ENCODE results near the gene NECTIN4.
A peak's percentile ranks its signal among the peaks of the same experiment; 100 is the strongest.

The NECTIN4 gene

DNA sequence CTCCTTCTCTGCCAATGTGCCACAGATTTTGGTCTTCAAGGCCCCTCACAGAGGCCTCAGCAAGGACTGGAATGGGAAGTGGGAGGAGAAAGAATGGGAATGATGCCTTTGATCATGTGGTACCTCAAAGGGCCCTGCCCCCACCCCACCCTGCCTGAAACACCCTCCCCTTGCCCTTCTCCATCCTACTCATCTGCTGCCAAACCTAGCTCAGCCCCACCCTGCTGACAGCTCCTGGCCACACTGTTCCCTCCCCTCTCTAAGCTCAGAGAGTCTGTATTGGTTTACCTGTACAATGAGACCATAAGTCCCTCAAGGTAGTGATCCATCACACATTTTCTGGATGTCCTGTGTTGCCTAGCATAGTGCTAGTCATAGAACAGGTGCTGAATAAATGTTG lies 12.9 kb downstream of the NECTIN4 start:
- TF ChIP-seq, protein P1, sequence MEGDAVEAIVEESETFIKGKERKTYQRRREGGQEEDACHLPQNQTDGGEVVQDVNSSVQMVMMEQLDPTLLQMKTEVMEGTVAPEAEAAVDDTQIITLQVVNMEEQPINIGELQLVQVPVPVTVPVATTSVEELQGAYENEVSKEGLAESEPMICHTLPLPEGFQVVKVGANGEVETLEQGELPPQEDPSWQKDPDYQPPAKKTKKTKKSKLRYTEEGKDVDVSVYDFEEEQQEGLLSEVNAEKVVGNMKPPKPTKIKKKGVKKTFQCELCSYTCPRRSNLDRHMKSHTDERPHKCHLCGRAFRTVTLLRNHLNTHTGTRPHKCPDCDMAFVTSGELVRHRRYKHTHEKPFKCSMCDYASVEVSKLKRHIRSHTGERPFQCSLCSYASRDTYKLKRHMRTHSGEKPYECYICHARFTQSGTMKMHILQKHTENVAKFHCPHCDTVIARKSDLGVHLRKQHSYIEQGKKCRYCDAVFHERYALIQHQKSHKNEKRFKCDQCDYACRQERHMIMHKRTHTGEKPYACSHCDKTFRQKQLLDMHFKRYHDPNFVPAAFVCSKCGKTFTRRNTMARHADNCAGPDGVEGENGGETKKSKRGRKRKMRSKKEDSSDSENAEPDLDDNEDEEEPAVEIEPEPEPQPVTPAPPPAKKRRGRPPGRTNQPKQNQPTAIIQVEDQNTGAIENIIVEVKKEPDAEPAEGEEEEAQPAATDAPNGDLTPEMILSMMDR (IDR thresholded peaks at IDR 0.05; ENCODE audit: insufficient read depth, missing control alignments): no peak
- no peak for FAIRE-seq
- no peak for DNase-seq (ENCODE audit: insufficient read length, low spot score)

GRCh38 chr1:161074676-161075368 lies 14.5 kb downstream of the NECTIN4 start:
- DNase-seq (ENCODE audit: insufficient read length, low spot score) (no peak), FAIRE-seq (no peak)
- TF ChIP-seq, protein P1 (IDR thresholded peaks at IDR 0.05; ENCODE audit: insufficient read depth, missing control alignments): no peak

- TF ChIP-seq, protein P1 (IDR thresholded peaks at IDR 0.05; ENCODE audit: insufficient read depth, missing control alignments): no peak
- DNase-seq (ENCODE audit: insufficient read length, low spot score) (no peak), FAIRE-seq (no peak)
Measured at GRCh38 chr1:161073474-161074121, 15.8 kb downstream of the NECTIN4 start.

DNA sequence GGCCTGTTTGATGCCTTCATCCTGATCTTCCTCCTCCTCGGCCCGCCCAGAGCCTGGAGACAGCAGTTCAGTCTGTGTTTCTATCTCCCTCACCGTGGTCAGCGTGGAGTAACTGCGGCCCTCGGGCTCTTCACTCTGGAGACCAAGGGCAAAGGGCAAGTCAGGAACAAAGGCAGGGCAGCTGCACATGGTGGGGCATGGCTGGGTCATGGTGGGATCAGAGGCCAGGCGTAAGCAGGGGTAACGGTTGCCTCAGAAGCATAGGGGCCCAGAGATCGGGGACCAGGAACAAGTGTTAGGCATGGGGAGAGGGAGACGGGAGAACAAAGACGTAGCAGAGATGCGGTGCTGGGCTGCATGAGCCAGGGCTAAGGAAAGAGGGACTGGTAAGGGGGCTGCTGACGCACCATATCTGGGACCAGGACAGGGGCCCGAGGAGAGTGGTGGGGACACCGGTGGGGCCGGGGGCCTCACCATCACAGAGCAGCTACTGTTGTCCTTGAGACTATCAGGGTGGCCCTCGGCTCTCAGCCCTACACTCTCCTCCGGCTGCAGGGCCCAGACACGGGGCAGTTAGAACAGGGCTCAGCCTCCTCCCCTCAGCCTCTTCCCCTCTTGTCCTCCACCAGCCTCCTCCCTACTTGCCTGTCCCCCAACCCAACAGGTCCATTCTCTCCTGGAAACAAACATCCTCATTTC lies 16.5 kb downstream of the NECTIN4 start:
- DNase-seq (ENCODE audit: insufficient read length, low spot score) (no peak), FAIRE-seq (no peak)
- TF ChIP-seq, protein P1 (IDR thresholded peaks at IDR 0.05; ENCODE audit: insufficient read depth, missing control alignments): no peak

DNA sequence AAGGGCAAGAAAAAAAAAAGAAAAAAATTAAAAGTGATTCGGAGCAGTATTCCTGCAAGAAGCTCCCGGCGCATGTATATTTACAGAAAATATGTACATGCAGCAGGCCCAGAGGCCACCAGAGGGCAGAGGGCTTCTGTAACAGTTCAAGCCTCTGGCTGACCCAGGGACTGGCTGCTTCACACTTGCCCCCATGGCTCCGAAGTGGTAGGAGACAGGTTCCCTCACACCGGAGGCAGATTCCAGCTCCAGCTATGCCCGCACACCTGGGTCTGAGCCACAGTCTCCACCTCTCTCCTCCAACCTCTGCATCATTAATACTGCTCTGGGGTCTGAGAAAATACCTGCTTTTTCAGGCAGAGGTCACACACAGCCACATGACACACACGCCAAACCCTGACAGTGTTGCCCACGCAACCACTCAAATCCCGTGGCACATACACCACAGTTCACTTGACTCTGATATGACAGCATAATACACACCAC lies 17.4 kb downstream of the NECTIN4 start:
- TF ChIP-seq, protein P1 (IDR thresholded peaks at IDR 0.05; ENCODE audit: insufficient read depth, missing control alignments): peak; percentile 55
- no peak for FAIRE-seq
- DNase-seq (ENCODE audit: insufficient read length, low spot score): no peak

GRCh38 chr1:161070761-161071160 lies 18.6 kb downstream of the NECTIN4 start:
- TF ChIP-seq, protein P1 (IDR thresholded peaks at IDR 0.05; ENCODE audit: insufficient read depth, missing control alignments): no peak
- FAIRE-seq (no peak), DNase-seq (ENCODE audit: insufficient read length, low spot score) (no peak)
